ENCODE measurements around the gene MICU1. TPM values are rescaled to one million over a fixed set of nuclear protein-coding genes. Genes with fewer than 3 reads are reported as not detected.

The MICU1 gene
- total and polyA plus RNA-seq, 10 of the 15 experiments (the other 5 are each of a cell fraction or from before 2014, with no cell fraction given) = 18.2 to 36.4 (median 22.2) TPM

GRCh38 chr10:72407471-72407870 is 218.4 kb downstream of the MICU1 start:
- no TSS peak for BruUV-seq (replicated peaks)
- WGBS (ENCODE audit: insufficient coverage, insufficient replicate concordance, low lambda C conversion rate, missing lambda C conversion rate) = 19% methylated on average over 3 of the region's 3 CpGs
- Histone ChIP-seq H3K27me3 (replicated peaks in 1 of 2; ENCODE audit: control insufficient read depth in 2 of 2, insufficient read depth in 2 of 2, low read length in 1 of 2) (no peaks in the 10 kb centered on the region), H3K79me2 (ENCODE audit: control insufficient read depth, insufficient read depth, low read length) (no peaks in the 10 kb centered on the region), H3K4me1 (ENCODE audit: control insufficient read depth, insufficient read depth, low read length) (peaks cover 4% of the 10 kb centered on the region; the same call in 1 of the 2 replicates), H2AFZ (ENCODE audit: control insufficient read depth, low read depth, low read length) (no peak overlapping the region), H3K9ac (ENCODE audit: control insufficient read depth, insufficient read depth, low read length) (no peak overlapping the region), H3K4me3 (no peak overlapping the region), H3K36me3 (ENCODE audit: control insufficient read depth in 2 of 2, insufficient read depth in 2 of 2, low read length in 1 of 2) (no peaks in the 10 kb centered on the region), H4K20me1 (ENCODE audit: control insufficient read depth, insufficient read depth) (no peaks in the 10 kb centered on the region), H3K4me2 (ENCODE audit: control insufficient read depth, insufficient read depth) (no peak overlapping the region), H3K27ac (ENCODE audit: control insufficient read depth, insufficient read depth) (no peak overlapping the region), H3K9me3 (replicated peaks; ENCODE audit: control insufficient read depth, insufficient read depth, low read length) (no peaks in the 10 kb centered on the region)
- TF ChIP-seq POLR2AphosphoS5 (IDR thresholded peaks at IDR 0.05; ENCODE audit: low read length) = no peak
- TF ChIP-seq SPI1 (IDR thresholded peaks at IDR 0.05; ENCODE audit: borderline replicate concordance, insufficient read depth, low read depth, low read length) = no peak
- TF ChIP-seq SP1 (IDR thresholded peaks at IDR 0.05; ENCODE audit: low read depth, low read length) = no peak
- TF ChIP-seq PAX5 (IDR thresholded peaks at IDR 0.05; ENCODE audit: borderline replicate concordance, low read depth, low read length) = no peak
- TF ChIP-seq MTA2 (IDR thresholded peaks at IDR 0.05; ENCODE audit: low read depth) = no peak
- TF ChIP-seq TARDBP (IDR thresholded peaks at IDR 0.05; ENCODE audit: borderline replicate concordance) = no peak
- TF ChIP-seq TCF12 (IDR thresholded peaks at IDR 0.05; ENCODE audit: low read depth, low read length) = no peak
- TF ChIP-seq ZBED1 (IDR thresholded peaks at IDR 0.05; ENCODE audit: borderline replicate concordance) = no peak
- no peak for TF ChIP-seq SREBF1 (IDR thresholded peaks at IDR 0.05; ENCODE audit: low read length)
- no peak for TF ChIP-seq KLF5 (IDR thresholded peaks at IDR 0.05; ENCODE audit: partially characterized antibody)
- no peak for TF ChIP-seq BRCA1 (IDR thresholded peaks at IDR 0.05; ENCODE audit: low read depth, low read length)
- TF ChIP-seq SKIL (IDR thresholded peaks at IDR 0.05; ENCODE audit: low read depth, poor library complexity, severe bottlenecking) = no peak
- no peak for TF ChIP-seq USF1 (IDR thresholded peaks at IDR 0.05; ENCODE audit: borderline replicate concordance, extremely low read length, insufficient read depth, low read depth, low read length)
- TF ChIP-seq FOS (IDR thresholded peaks at IDR 0.05; ENCODE audit: borderline replicate concordance, extremely low read depth, insufficient read length) = no peak
- no peak for TF ChIP-seq BCLAF1 (IDR thresholded peaks at IDR 0.05)
- TF ChIP-seq CTCF (IDR thresholded peaks at IDR 0.05 in 2 of 3, conservative IDR thresholded peaks at IDR 0.05 in 1 of 3; ENCODE audit: control insufficient read depth in 2 of 3, extremely low read depth in 1 of 3, insufficient read depth in 1 of 3, low read depth in 3 of 3, low read length in 3 of 3) = no peak
- TF ChIP-seq CREM (IDR thresholded peaks at IDR 0.05; ENCODE audit: low read depth) = no peak
- no peak for TF ChIP-seq IKZF2 (IDR thresholded peaks at IDR 0.05)
- in situ Hi-C loops (cut with MboI) = no loop called here
- ATAC-seq = no peak
- RAD21 ChIA-PET (ENCODE audit: unreplicated experiment) = no interaction called here
- SMC1A ChIA-PET (ENCODE audit: uncharacterized antibody, unreplicated experiment) = no interaction called here
- CTCF ChIA-PET = no interaction called here
- DNase-seq (ENCODE audit: low read depth, low spot score) = no peak
- no peak for FAIRE-seq
- POLR2A ChIA-PET = no interaction called here
- intact Hi-C loops (cut with micrococcal nuclease; ENCODE audit: unreplicated experiment) = no loop called here

Data from GM12878 (cell line).